NCI-H510A treated with DMSO at 0.1 percent for 48 hours (cell line): ENCODE data around the gene EXD3.
"Not testable (repeated sequence)": the region's sequence is repeated elsewhere in the genome, so short reads cannot be mapped to it uniquely, and the experiment has no call there.

Experiments used
- DNase-seq: peaks from one replicate; lab custom pipeline; 2025; lab: John Stamatoyannopoulos, UW

The EXD3 gene

GRCh38 chr9:137393176-137394150 lies 29.5 kb downstream of the EXD3 start:
- DNase-seq, result no peak

GRCh38 chr9:137392232-137393007 lies 30.5 kb downstream of the EXD3 start:
- no peak for DNase-seq

DNA sequence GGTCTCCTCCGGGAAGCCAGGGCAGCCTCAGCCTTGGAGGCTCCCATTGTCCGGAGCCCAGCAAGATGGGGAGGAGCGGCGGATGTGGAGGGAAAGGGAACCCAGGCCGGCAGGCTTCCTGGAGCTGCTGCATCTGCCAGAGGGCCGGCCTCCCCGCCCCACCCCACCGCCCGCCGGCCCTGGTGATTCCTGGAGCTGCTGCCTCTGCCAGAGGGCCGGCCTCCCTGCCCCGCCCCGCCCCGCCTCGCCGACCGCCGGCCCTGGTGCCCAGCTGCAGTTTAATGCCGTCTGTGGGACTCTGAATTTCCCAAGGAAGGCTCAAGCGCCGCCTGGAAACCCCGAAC lies 31.6 kb downstream of the EXD3 start:
- peak; percentile 66 for DNase-seq

DNA sequence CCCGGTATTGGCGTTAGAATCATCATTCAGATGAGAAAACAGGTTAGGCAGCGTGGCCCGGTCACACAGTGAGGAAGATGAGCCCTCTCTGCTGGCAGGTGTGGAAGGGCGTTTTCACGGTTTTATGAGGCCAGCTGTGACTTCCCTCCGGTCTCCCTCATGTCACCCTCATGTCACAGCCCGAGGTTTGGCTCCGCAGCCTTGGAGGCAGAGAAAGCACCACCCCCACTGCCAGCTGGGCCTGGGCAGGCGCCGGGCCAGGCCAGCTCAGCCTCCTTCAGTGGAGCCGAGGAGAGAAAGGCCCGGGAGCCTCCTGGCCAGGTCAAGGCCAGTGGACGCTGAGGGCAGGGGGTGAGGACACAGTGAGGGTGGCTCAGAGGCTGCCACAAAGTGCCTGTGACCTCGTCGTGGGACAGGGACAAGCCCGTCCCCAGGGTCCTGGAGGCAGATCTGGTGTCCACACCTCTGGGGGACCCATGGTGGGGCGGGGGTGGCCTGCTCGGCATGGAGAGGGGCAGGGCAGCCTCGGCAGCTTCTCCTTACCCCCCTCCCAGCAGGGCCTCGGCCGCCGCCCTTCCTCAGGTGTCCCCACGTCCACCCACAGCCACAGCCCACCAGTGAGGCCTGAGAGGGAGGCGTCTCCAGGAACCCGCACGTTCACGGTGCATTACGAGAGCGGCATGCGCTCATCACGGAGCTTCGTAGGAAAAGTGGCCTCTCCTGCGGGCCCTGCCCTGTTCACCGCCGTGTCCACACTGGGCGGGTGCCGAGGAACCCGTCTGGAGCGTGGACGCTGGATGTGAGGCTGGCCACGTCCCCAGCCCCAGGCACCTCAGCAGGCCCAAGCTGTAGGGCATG lies 32.2 kb downstream of the EXD3 start:
- DNase-seq, result peak; percentile 80

- DNase-seq, result no peak
Measured at GRCh38 chr9:137389428-137389746, 33.6 kb downstream of the EXD3 start.

DNA sequence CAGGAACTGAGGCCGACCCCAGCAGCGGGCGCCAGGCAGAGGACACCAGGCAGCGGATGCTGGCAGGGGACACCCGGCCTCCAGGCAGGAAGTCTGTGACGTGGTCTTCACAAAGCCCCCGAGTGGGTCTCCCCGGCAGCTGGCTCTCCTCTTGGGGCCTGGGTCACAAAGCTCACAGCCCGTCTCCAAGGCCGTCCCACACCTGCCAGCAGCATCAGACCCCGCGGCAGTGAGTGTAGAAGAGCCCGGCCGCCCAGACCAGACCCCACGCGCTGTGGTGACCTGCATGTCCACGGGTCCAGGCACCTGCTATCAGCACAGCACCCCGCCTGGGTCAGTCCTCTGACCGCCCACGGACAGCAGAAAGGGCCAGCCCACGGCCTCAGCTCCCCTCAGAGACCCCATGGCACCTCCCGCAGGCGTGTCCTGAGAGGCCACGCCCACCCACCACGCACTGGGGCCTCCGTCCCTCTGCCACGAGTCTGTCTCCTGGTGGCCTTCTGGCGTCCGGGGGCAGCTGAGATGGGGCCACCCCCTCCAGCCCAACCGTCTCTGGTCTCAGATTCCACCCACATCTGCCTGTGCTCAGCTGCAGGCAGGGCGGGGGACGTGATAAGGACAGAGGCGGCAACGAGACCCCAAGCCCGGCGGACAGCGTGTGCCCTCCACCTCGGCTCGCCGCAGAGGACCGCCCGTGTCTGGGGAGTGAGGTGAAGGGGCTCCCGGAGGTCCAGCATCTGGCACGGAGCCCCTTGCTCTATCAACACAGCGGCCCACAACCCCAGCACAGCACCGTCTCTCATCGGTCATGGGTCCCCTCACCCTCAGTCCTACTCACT lies 34.2 kb downstream of the EXD3 start:
- DNase-seq, result no peak

DNA sequence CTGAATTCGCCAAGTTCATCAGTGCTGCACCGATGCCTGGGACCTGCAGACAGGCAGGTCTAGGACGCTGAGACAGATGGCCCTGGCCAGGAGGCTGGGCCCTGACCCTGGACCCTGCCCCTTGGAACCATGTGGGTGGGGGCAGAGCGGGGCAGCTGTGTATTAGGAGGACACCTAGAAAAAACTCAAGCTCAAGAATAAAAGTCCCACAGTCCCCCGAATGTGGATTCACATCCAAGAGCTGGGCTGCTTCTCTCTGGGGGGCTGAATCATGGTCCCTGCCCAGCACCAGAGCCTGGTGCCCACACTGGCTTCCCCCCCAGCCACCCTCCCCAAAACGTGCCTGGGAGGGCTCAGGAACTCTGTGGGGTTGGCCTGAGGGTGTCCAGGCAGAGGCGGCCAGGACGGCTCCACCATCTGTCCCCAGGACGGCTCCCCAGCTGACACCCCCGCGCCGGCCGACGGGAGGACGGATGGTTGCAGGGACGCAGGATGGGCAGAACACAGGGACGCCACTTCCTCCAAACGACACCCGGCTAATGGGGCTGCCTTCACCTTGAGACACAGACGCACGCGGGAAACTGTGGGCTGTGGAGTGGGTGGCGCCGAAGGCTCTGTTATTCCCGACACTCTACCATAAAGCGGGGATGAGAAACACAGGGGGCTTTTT lies 34.9 kb downstream of the EXD3 start:
- DNase-seq, result no peak

DNA sequence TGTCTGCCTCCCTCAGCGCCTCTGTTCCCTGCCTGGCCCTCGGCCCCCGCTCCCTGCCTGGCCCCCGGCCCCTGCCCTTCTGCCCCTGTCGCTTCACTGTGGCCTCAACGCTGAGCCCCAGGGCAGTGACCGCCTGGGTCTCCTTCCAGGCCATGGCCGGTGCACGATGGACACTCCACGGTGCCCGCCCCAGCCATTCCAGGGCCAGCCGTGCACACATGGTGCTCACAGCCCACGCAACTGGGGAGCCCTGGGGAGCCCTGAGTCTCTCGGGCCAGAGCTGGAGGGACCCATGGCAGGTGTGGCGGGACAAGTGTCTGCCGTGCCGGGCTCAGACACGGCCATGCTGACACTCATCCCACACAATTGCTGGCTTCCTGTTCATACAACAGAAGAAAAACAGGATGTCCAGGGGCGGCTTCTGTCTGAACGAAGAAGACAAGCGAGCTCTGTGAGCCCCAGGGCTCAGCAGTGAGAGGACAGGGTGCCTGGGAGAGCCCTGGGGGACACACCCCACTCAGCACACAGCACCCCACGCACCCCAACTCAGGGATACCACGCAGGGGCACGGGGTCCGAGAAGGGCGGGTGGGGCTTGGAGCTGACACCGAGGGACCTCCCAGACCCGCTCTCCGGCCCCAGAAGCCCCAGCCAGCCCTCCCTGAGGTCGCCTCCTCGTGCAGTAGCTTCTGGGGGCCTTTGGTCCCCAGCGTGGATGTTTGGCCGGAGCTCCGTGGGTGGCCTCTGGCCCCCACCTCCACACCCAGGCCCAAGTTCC lies 35.7 kb downstream of the EXD3 start:
- DNase-seq, result peak; percentile 8

DNA sequence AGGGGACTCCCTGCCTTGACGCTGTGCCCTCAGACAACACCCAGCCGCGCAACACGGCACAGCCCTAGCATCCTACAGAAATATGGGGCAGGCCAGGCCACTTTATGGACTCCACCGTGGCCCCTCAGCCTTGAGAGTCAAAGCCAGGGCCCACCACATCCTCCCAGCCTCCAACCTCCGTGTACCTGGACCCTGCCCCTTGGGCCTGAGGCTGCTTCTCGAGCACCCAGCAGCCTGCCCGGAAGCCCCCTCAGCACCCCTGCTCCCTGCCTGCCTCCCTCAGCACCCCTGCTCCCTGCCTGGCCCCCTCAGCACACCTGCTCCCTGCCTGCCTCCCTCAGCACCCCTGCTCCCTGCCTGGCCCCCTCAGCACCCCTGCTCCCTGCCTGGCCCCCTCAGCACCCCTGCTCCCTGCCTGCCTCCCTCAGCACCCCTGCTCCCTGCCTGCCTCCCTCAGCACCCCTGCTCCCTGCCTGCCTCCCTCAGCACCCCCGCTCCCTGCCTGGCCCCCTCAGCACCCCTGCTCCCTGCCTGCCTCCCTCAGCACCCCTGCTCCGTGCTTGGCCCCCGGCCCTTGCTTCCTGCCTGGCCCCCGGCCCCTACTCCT lies 36.4 kb downstream of the EXD3 start:
- DNase-seq, result not testable (repeated sequence)

- DNase-seq, result no peak
Measured at GRCh38 chr9:137385061-137385655, 37.8 kb downstream of the EXD3 start.

GRCh38 chr9:137383784-137384756 lies 38.9 kb downstream of the EXD3 start:
- DNase-seq, result no peak

GRCh38 chr9:137383081-137383783 lies 39.7 kb downstream of the EXD3 start:
- peak; percentile 73 for DNase-seq

DNA sequence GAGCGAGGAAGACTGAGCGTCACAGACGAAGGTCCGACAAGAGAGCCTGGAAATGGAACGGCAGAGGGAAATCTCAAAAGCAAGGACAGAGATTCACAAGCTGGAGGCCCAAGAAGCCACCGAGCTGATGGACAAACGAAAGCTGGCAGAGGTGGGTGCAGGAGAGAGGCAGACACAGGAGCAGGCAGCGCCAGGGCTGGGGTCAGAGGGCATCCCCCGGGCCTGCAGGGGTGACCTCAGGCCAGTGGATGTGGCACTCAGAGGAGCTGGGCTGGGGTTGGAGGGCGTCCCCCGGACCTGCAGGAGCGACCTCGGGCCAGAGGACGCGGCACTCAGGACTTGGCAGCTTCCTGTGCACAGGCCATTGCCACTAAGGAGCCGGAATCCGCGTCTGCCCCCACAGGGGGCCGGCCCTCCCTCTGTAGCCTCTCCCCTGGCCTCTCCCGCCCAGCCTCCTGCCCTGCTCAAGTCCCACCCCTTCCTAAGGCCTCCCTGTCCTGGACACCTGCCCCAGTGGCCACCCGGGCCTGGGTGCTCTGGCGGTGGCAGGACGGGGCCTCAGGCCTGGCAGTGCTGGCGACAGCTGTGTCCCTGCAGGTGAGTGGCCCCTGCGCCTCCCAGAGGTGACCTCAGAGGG lies 40.4 kb downstream of the EXD3 start:
- DNase-seq, result no peak

GRCh38 chr9:137381501-137382443 lies 41.2 kb downstream of the EXD3 start:
- DNase-seq, result no peak

GRCh38 chr9:137380606-137381005 lies 42.4 kb downstream of the EXD3 start:
- DNase-seq, result no peak

DNA sequence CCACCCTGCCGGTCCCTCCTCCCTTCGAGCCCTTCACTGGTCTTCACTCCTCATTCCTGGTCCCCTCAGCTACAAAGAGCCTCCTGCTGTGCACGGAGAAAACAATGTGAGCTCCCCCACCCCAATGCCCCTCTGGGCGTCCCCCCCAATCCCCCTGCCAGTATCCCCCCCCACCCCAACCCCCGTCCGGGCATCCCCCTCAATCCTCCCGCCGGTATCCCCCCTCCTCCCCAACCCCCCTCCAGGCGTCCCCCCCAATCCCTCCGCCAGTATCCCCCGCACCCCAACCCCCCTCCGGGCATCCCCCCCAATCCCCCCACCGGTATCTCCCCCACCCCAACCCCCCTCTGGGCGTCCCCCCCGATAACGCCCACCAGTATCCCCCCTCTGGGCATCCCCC lies 42.8 kb downstream of the EXD3 start:
- no peak for DNase-seq
